HEK293T (cell line): ENCODE measurements around the gene NUTM2E.
"Not testable (repeated sequence)": the region's sequence is repeated elsewhere in the genome, so short reads cannot be mapped to it uniquely, and the experiment has no call there.

Experiments
- BHLHE40 ChIP-seq: fragments of 450-650 bp; IDR thresholded peaks from 2 replicates; pipeline ENCODE4 v1.6.1; 2016; ENCODE audit warnings: mild to moderate bottlenecking, moderate library complexity, borderline replicate concordance
- CTBP1 ChIP-seq: fragments of 450-650 bp; IDR thresholded peaks from 2 replicates; pipeline ENCODE4 v1.6.1; 2016; ENCODE audit warnings: borderline replicate concordance
- ELF4 ChIP-seq: fragments of 450-650 bp; IDR thresholded peaks from 2 replicates; pipeline ENCODE4 v1.6.1; 2017; ENCODE audit warnings: antibody characterized with exemption
- FOXM1 ChIP-seq: fragments of 450-650 bp; IDR thresholded peaks from 2 replicates; pipeline ENCODE4 v1.6.1; 2017; ENCODE audit warnings: mild to moderate bottlenecking, borderline replicate concordance
- SP1 ChIP-seq: fragments of 450-650 bp; IDR thresholded peaks from 2 replicates; pipeline ENCODE4 v1.6.1; 2017
- SUZ12 ChIP-seq: fragments of 450-650 bp; IDR thresholded peaks from 2 replicates; pipeline ENCODE4 v1.6.1; 2016; ENCODE audit warnings: mild to moderate bottlenecking
- TARDBP ChIP-seq: fragments of 450-650 bp; IDR thresholded peaks from 2 replicates; pipeline ENCODE4 v1.6.1; 2016
- TF ChIP-seq, protein P1 (sequence below): fragments of 450-650 bp; IDR thresholded peaks from 2 replicates; pipeline ENCODE4 v1.6.1; 2016

- TF ChIP-seq SUZ12, BHLHE40, SP1, TARDBP, FOXM1, CTBP1, ELF4: not testable (repeated sequence)
- TF ChIP-seq, protein P1, sequence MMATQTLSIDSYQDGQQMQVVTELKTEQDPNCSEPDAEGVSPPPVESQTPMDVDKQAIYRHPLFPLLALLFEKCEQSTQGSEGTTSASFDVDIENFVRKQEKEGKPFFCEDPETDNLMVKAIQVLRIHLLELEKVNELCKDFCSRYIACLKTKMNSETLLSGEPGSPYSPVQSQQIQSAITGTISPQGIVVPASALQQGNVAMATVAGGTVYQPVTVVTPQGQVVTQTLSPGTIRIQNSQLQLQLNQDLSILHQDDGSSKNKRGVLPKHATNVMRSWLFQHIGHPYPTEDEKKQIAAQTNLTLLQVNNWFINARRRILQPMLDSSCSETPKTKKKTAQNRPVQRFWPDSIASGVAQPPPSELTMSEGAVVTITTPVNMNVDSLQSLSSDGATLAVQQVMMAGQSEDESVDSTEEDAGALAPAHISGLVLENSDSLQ: not testable (repeated sequence)
Measured at GRCh38 chr10:79853191-79853854, 26.8 kb downstream of the NUTM2E start.
